GM12878 (cell line): ENCODE data around the gene ANXA2R. TPM values are rescaled to one million over a fixed set of nuclear protein-coding genes. Genes with fewer than 3 reads are reported as not detected.

ENCODE experiments used
- ATAC-seq: fragments of 200-7000 bp; cut with Tn5 transposase; 3 replicates; pipeline ENCODE4 v1.9.1; 2020; ENCODE audit warnings: mild to moderate bottlenecking, moderate library complexity
- BruUV-seq: library from RNA; stranded (reverse); fragments of 400-500 nt; replicated peaks from 2 replicates; lab custom pipeline; 2021; lab: Mats Ljungman, UMichigan
- CTCF ChIA-PET: fragments of 300-600 bp; sonication (Branson Sonifier 250); formaldehyde crosslinking; extraction: SDS; loops from one replicate; lab custom pipeline; 2021; ENCODE audit warnings: inconsistent platforms; lab: Yijun Ruan, JAX
- POLR2A ChIA-PET: fragments of 350-600 bp; formaldehyde crosslinking; extraction: SDS; loops from one replicate; lab custom pipeline; 2021; ENCODE audit warnings: inconsistent platforms; lab: Charles Lee
- RAD21 ChIA-PET: fragments of 300-600 bp; sonication (Branson Sonifier 250); formaldehyde crosslinking; loops from one replicate; lab custom pipeline; 2023; ENCODE audit warnings: antibody characterized with exemption; ENCODE audit not compliant: unreplicated experiment; lab: Charles Lee
- SMC1A ChIA-PET: fragments of 300-600 bp; sonication (Branson Sonifier 250); formaldehyde crosslinking; loops from one replicate; lab custom pipeline; 2023; ENCODE audit not compliant: unreplicated experiment, uncharacterized antibody; lab: Charles Lee
- DNase-seq: peaks from one replicate; pipeline ENCODE4 v3.0.0-alpha.2; 2011; ENCODE audit warnings: low read depth, low spot score
- FAIRE-seq: peaks from 3 replicates; lab custom pipeline; 2011; peaks lifted over from hg19 to GRCh38; lab: Jason Lieb, UNC
- H2AFZ ChIP-seq: 2 replicates; pipeline ENCODE4 v1.6.0; 2011; ENCODE audit warnings: low read depth, low read length, control low read depth; ENCODE audit not compliant: control insufficient read depth
- H3K27ac ChIP-seq: 2 replicates; pipeline ENCODE4 v1.5.1; 2011; ENCODE audit warnings: control low read depth; ENCODE audit not compliant: control insufficient read depth, insufficient read depth
- H3K27me3 ChIP-seq, 2 experiments: replicated peaks in 1 of 2; 2 replicates each; pipeline versions ENCODE4 v1.6.0 to v1.6.1; 2011; ENCODE audit warnings: low read length in 1 of 2; ENCODE audit not compliant: control insufficient read depth in 2 of 2, insufficient read depth in 2 of 2
- H3K36me3 ChIP-seq, 2 experiments: 2 replicates each; pipeline ENCODE4 v1.5.1; 2011; ENCODE audit warnings: low read length in 1 of 2; ENCODE audit not compliant: control insufficient read depth in 2 of 2, insufficient read depth in 2 of 2
- H3K4me1 ChIP-seq: 2 replicates; pipeline ENCODE4 v1.6.1; 2011; ENCODE audit warnings: mild to moderate bottlenecking, low read length, moderate library complexity, mixed read lengths; ENCODE audit not compliant: control insufficient read depth, insufficient read depth
- H3K4me2 ChIP-seq: 2 replicates; pipeline ENCODE4 v1.6.0; 2011; ENCODE audit warnings: control low read depth; ENCODE audit not compliant: control insufficient read depth, insufficient read depth
- H3K4me3 ChIP-seq: fragments of 200-600 bp; sonication (generic); 2 replicates; pipeline ENCODE4 v1.5.1; 2016
- H3K79me2 ChIP-seq: 2 replicates; pipeline ENCODE4 v1.6.0; 2011; ENCODE audit warnings: low read length; ENCODE audit not compliant: control insufficient read depth, insufficient read depth
- H3K9ac ChIP-seq: 2 replicates; pipeline ENCODE4 v1.8.0; 2011; ENCODE audit warnings: low read length, control low read depth, mixed read lengths; ENCODE audit not compliant: control insufficient read depth, insufficient read depth
- H3K9me3 ChIP-seq: replicated peaks from 3 replicates; pipeline ENCODE4 v1.5.1; 2011; ENCODE audit warnings: mild to moderate bottlenecking, low read length; ENCODE audit not compliant: control insufficient read depth, insufficient read depth
- H4K20me1 ChIP-seq: 2 replicates; pipeline ENCODE4 v1.6.0; 2011; ENCODE audit not compliant: control insufficient read depth, insufficient read depth
- DPF2 ChIP-seq: fragments of 450-650 bp; IDR thresholded peaks from 2 replicates; pipeline ENCODE4 v1.6.1; 2017; ENCODE audit warnings: mild to moderate bottlenecking
- ETV6 ChIP-seq, 2 experiments: fragments of 450-650 bp in 1 of 2; IDR thresholded peaks in 1 of 2; conservative IDR thresholded peaks in 1 of 2; 2 replicates each; pipeline ENCODE4 v1.6.1; 2014; ENCODE audit warnings: antibody characterized with exemption in 1 of 2, borderline replicate concordance in 1 of 2, low read depth in 1 of 2, mild to moderate bottlenecking in 1 of 2, moderate library complexity in 1 of 2
- GABPA ChIP-seq: IDR thresholded peaks from 2 replicates; pipeline ENCODE4 v1.6.1; 2014; ENCODE audit warnings: antibody characterized with exemption, low read depth, mild to moderate bottlenecking, inconsistent platforms
- KDM1A ChIP-seq: fragments of 200-600 bp; sonication (generic); IDR thresholded peaks from 2 replicates; pipeline ENCODE4 v1.6.1; 2016; ENCODE audit warnings: borderline replicate concordance
- MEF2A ChIP-seq: IDR thresholded peaks from 2 replicates; pipeline ENCODE4 v1.6.1; 2011; ENCODE audit warnings: low read depth, mild to moderate bottlenecking, low read length, moderate library complexity; ENCODE audit not compliant: insufficient read depth
- NFIC ChIP-seq: IDR thresholded peaks from 2 replicates; pipeline ENCODE4 v1.6.1; 2012; ENCODE audit warnings: low read depth, mild to moderate bottlenecking, inconsistent platforms, low read length, moderate library complexity
- POLR2A ChIP-seq: IDR thresholded peaks from 2 replicates; pipeline ENCODE4 v1.6.1; 2011; ENCODE audit warnings: low read depth, mild to moderate bottlenecking, low read length
- SMC3 ChIP-seq: IDR thresholded peaks from 2 replicates; pipeline ENCODE4 v1.6.1; 2011; ENCODE audit warnings: low read length, improper control_type of control experiment, borderline replicate concordance
- SREBF1 ChIP-seq: IDR thresholded peaks from 2 replicates; pipeline ENCODE4 v1.6.1; 2012; ENCODE audit warnings: mild to moderate bottlenecking, low read length
- SUZ12 ChIP-seq: fragments of 200-600 bp; sonication (generic); IDR thresholded peaks from one replicate; pipeline ENCODE4 v1.6.1; 2018; ENCODE audit warnings: antibody characterized with exemption, mild to moderate bottlenecking; ENCODE audit not compliant: unreplicated experiment
- TCF3 ChIP-seq: IDR thresholded peaks from 2 replicates; pipeline ENCODE4 v1.6.1; 2012; ENCODE audit warnings: low read depth, mild to moderate bottlenecking, low read length, borderline replicate concordance; ENCODE audit not compliant: insufficient read depth
- in situ Hi-C: fragments of 300-500 bp; cut with MboI; formaldehyde crosslinking; loops from 9 replicates; pipeline ENCODE4 v1.14.3; 2018; ENCODE audit warnings: mixed read lengths
- intact Hi-C: fragments of 100-400 bp; cut with micrococcal nuclease; formaldehyde crosslinking; loops from one replicate; pipeline ENCODE4 v1.14.2; 2022; ENCODE audit not compliant: unreplicated experiment
- polyA plus RNA-seq, 11 experiments: library from polyadenylated mRNA; depleted of rRNA in 4 of 11; unstranded in 6 of 11; stranded (reverse) in 5 of 11; fragments of >200 nt; fragmentation: Nextera tagmentation in 4 of 11; fragmentation: Illumina TruSeq in 1 of 11; extraction: Ambion mirVana in 4 of 11; extraction: Trizol in 1 of 11; gene quantifications; 1 replicate in 1 of 11; 2 replicates in 10 of 11; pipeline versions ENCODE4 v1.2.1 to v1.2.3, GENCODE V29; 2011 to 2016; ENCODE audit warnings: inconsistent platforms in 2 of 11, missing spikeins in 2 of 11, low read depth in 1 of 11
- total RNA-seq, 4 experiments: library from RNA; depleted of rRNA in 3 of 4; stranded (reverse); fragments of >200 nt in 3 of 4; fragmentation: Illumina TruSeq in 1 of 4; extraction: Trizol in 1 of 4; gene quantifications; 2 replicates each; pipeline versions ENCODE4 v1.2.1 to v1.2.3, GENCODE V29; 2013 to 2021

The ANXA2R gene
- total and polyA plus RNA-seq, 10 of the 15 experiments (the other 5 are each of a cell fraction or from before 2014, with no cell fraction given): 2.3 to 7.8 (median 4.4) TPM

DNA sequence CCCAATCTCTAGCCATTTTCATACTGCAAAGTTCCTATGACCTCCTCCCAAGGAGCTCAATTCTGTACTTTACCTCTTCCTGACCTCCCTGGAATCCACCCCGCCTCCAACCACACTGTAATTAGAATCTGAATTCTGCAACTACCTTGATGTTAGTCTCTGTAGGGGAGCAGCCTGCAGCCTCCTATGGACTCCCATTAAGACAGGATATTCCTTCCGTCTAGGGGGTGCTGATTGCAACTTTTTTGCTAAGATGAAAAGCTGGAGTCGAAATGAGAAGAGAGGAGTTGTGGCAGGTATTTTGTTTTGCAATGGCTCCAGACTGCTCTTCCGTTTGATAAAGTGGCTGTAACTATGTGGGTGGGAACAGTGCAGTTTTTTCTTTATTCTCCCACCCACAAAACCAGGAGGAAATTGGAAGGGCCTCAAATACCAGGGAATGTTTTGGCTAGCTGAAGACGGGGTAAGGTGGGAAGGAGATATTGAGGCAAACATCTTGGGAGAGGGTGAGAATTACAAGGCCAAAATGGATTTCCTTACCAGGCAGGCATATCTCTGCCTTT, 23.8 kb downstream of the ANXA2R start (continued):
- TF ChIP-seq SMC3: no peak

DNA sequence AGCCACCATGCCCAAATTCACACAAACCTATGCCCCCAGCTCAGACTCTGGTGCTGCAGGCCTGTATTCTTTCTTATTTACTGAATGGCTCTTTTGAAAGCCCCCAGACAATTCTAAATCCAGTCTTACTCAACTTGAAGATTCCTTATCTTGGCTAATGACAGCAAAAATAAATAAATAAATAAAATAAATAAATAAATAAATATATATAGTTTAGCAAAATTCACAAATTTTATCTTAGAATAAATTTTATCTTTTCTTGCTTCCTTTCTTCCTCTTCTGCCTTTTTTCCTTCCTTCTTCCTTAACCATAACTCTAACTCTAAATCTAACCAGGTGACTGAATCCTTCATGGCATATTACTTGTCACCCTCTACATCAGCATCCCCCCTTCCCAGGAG, 25.6 kb downstream of the ANXA2R start:
- ChIA-PET SMC1A (interaction anchor here (0.7 kb wide), 1 partner anchor 8 kb away, joined by 3 read pairs; no protein-coding TSS in a partner anchor), RAD21 (no interaction called here), POLR2A (no interaction called here), CTCF (interaction anchor here (5.0 kb wide), 1 partner anchor 22 kb away, joined by 31 read pairs; no protein-coding TSS in a partner anchor)
- H3K27ac ChIP-seq: no peak overlapping the region
- BruUV-seq: no TSS peak
- ATAC-seq: no peak
- no peak overlapping the region for H3K4me2 ChIP-seq
- H2AFZ ChIP-seq: no peak overlapping the region
- no peak for DNase-seq
- TF ChIP-seq SREBF1 (no peak), POLR2A (no peak), NFIC (no peak), MEF2A (no peak), ETV6 (conservative IDR thresholded peaks at IDR 0.05 in 1 of 2, IDR thresholded peaks at IDR 0.05 in 1 of 2; ENCODE audit: borderline replicate concordance in 1 of 2, low read depth in 1 of 2) (no peak), GABPA (no peak), KDM1A (no peak), TCF3 (no peak), SUZ12 (no peak), DPF2 (no peak)
- no peak overlapping the region for H3K4me3 ChIP-seq
- H3K36me3 ChIP-seq: no peaks in the 10 kb centered on the region
- intact Hi-C loops: no loop called here
- peaks cover 29% of the 10 kb centered on the region for H3K4me1 ChIP-seq
- in situ Hi-C loops: no loop called here
- no peak overlapping the region for H3K9ac ChIP-seq
- no peaks in the 10 kb centered on the region for H3K27me3 ChIP-seq
- H4K20me1 ChIP-seq: no peaks in the 10 kb centered on the region
- H3K79me2 ChIP-seq: peaks cover 8% of the 10 kb centered on the region
- FAIRE-seq: no peak
- no peaks in the 10 kb centered on the region for H3K9me3 ChIP-seq
